GM20000 (cell line): ENCODE results near the gene ZBTB12.

Experiments used
- DNase-seq: peaks from one replicate; pipeline ENCODE4 v3.0.0; 2012; ENCODE audit warnings: low spot score
- TF ChIP-seq, protein P1 (sequence below): IDR thresholded peaks from 2 replicates; pipeline ENCODE4 v1.5.1; 2012; ENCODE audit warnings: mild to moderate bottlenecking, control low read depth; ENCODE audit errors: extremely low read depth, missing control alignments

ZBTB12 gene

DNA sequence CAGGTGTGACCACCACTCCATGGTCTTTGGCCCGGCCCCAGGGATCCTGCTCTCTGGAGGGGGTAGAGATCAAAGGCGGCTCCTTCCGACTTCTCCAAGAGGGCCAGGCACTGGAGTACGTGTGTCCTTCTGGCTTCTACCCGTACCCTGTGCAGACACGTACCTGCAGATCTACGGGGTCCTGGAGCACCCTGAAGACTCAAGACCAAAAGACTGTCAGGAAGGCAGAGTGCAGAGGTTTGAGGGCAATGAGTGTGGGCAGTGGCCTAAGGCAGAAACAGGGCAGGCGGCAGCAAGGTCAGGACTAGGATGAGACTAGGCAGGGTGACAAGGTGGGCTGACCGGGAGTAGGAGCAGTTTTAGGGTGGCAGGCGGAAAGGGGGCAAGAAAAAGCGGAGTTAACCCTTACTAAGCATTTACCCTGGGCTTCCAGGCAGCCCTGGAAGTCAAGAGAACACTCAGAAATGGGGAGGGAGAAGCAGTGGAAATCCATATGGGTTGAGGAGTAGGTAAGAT, 44.5 kb upstream of the ZBTB12 start:
- DNase-seq: no peak
- TF ChIP-seq, protein P1, sequence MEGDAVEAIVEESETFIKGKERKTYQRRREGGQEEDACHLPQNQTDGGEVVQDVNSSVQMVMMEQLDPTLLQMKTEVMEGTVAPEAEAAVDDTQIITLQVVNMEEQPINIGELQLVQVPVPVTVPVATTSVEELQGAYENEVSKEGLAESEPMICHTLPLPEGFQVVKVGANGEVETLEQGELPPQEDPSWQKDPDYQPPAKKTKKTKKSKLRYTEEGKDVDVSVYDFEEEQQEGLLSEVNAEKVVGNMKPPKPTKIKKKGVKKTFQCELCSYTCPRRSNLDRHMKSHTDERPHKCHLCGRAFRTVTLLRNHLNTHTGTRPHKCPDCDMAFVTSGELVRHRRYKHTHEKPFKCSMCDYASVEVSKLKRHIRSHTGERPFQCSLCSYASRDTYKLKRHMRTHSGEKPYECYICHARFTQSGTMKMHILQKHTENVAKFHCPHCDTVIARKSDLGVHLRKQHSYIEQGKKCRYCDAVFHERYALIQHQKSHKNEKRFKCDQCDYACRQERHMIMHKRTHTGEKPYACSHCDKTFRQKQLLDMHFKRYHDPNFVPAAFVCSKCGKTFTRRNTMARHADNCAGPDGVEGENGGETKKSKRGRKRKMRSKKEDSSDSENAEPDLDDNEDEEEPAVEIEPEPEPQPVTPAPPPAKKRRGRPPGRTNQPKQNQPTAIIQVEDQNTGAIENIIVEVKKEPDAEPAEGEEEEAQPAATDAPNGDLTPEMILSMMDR: no peak

DNA sequence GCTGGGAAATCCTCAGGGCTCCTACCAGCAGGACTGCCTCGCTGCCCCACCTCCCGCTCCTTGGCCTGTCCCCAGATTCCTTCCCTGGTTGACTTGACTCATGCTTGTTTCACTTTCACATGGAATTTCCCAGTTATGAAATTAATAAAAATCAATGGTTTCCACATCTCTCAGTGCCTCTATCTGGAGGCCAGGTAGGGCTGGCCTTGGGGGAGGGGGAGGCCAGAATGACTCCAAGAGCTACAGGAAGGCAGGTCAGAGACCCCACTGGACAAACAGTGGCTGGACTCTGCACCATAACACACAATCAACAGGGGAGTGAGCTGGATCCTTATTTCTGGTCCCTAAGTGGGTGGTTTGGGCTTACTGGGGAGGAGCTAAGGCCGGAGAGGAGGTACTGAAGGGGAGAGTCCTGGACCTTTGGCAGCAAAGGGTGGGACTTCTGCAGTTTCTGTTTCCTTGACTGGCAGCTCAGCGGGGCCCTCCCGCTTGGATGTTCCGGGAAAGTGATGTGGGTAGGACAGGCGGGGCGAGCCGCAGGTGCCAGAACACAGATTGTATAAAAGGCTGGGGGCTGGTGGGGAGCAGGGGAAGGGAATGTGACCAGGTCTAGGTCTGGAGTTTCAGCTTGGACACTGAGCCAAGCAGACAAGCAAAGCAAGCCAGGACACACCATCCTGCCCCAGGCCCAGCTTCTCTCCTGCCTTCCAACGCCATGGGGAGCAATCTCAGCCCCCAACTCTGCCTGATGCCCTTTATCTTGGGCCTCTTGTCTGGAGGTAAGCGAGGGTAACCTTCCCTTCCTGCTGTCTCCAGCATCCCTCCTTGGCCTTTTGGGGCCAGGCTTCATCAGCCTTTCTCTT, 43.9 kb upstream of the ZBTB12 start, which contains the start of gene CFB:
Gene CFB (plus strand): TSS at position 589 of the 863 bp plus-strand sequence. CDS start 127 bp downstream, at position 716.
- no peak for DNase-seq

DNA sequence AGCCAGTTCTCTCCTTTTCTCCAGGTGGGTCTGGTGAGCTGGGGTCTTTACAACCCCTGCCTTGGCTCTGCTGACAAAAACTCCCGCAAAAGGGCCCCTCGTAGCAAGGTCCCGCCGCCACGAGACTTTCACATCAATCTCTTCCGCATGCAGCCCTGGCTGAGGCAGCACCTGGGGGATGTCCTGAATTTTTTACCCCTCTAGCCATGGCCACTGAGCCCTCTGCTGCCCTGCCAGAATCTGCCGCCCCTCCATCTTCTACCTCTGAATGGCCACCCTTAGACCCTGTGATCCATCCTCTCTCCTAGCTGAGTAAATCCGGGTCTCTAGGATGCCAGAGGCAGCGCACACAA, 43.2 kb upstream of the ZBTB12 start:
- no peak for DNase-seq
- TF ChIP-seq, protein P1: no peak

More for the DNA sequence above, 43.9 kb upstream of the ZBTB12 start, which contains the start of gene CFB:
- TF ChIP-seq, protein P1: no peak

DNA sequence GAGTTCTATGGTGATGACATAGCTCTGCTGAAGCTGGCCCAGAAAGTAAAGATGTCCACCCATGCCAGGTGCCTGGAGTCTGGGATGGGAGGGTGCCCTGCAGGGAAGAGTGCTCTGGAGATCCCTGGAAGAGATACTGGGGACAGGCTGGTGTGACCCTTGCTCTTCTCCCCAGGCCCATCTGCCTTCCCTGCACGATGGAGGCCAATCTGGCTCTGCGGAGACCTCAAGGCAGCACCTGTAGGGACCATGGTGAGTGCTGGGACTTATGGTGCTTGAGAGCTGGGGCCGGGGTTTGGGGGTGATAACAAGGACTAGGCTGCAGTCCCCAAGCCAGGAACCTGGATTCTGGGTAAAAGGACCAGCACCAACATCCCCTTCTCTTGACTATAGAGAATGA, 41.9 kb upstream of the ZBTB12 start:
- DNase-seq: no peak
- TF ChIP-seq, protein P1: no peak

DNA sequence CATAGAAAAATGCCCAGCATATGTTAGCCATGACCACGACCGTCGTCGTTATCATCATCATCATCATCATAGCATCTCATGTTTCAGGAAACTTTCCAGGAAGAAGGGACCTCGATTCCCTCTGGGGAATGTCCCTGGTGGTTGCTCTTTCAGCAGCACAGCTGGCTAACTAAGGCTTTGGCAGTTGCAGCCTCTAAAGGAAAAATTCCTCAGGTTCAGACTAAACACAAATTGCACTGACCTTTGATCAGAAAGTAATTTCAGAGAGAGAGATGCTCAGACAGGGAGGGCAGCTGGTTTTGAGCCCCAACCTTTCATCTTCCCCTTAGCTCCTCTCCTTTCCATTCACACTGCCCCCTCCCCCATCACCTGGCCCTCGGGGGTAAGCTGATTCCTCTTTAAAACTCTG, 38.4 kb upstream of the ZBTB12 start:
- TF ChIP-seq, protein P1: no peak
- no peak for DNase-seq

DNA sequence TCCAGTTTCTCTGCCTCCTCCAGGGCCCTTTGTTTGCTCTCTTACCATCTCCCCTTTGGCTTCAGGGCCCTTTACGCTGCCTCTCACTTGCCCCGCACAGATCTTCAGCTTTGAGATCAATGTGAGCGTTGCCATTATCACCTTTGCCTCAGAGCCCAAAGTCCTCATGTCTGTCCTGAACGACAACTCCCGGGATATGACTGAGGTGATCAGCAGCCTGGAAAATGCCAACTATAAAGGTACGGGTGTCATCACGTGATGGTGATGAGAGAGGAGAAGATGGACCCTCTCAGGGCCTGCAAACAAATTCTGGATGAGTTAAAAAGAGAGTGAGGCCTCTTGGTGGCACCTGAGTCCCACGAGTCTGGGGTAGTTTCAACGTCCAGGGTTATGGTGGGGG, 33.9 kb upstream of the ZBTB12 start:
- TF ChIP-seq, protein P1: no peak
- no peak for DNase-seq

DNA sequence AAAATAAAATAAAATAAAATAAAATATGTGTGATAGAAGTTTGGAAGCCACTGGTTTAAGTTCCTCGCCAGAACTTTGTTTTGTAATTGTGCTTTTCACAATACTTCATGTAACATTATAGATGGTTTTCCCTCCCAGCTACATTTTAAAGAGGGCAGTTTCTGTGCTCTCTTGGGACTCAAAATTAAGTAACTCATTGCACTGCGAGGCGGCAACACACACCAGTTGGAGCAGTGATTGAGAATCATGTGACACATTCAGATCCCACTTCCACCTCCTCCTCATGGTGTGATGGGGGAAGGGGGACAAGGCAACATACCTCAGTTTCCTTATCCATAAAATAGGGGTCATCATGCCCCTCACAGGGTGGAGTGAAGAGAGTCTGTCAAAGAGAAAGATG, 33.1 kb upstream of the ZBTB12 start:
- TF ChIP-seq, protein P1: no peak
- DNase-seq: no peak
